Ramos (cell line): ENCODE data around the gene SULT2B1.
"Not testable (repeated sequence)": the region's sequence is repeated elsewhere in the genome, so short reads cannot be mapped to it uniquely, and the experiment has no call there.

Experiments used
- in situ Hi-C: fragments of 300-500 bp; cut with MboI; formaldehyde crosslinking; loops from one replicate; pipeline ENCODE4 v1.14.3; 2022; ENCODE audit warnings: low sequenced_read_pairs; ENCODE audit not compliant: unreplicated experiment

The SULT2B1 gene

GRCh38 chr19:48630296-48631063 lies 78.5 kb downstream of the SULT2B1 start:
- in situ Hi-C loops = no loop called here

DNA sequence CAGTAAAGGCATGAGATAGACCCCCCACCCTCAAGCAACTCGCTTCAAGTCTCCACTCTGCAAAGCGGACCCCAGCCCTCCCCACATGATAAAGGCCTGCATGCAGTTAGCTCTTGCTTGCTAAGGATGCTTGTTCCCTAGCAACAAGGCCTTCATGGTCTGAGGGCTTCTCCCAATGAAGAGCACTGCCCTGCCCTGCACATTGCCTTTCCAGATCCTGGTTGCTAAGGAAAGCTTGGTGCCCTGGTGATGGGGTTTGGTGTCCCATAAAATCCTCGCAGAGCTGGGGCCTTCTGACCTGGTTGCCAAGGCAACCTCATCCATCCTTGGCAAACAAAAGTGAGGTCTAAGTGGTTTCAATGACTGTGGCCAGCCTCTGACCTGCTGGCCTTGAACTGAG lies 79.3 kb downstream of the SULT2B1 start:
- in situ Hi-C loops = no loop called here

- in situ Hi-C loops = not testable (repeated sequence)
Observed at GRCh38 chr19:48632286-48632685, 80.3 kb downstream of the SULT2B1 start.

- in situ Hi-C loops = no loop called here
Observed at GRCh38 chr19:48632692-48633147, 80.7 kb downstream of the SULT2B1 start.

DNA sequence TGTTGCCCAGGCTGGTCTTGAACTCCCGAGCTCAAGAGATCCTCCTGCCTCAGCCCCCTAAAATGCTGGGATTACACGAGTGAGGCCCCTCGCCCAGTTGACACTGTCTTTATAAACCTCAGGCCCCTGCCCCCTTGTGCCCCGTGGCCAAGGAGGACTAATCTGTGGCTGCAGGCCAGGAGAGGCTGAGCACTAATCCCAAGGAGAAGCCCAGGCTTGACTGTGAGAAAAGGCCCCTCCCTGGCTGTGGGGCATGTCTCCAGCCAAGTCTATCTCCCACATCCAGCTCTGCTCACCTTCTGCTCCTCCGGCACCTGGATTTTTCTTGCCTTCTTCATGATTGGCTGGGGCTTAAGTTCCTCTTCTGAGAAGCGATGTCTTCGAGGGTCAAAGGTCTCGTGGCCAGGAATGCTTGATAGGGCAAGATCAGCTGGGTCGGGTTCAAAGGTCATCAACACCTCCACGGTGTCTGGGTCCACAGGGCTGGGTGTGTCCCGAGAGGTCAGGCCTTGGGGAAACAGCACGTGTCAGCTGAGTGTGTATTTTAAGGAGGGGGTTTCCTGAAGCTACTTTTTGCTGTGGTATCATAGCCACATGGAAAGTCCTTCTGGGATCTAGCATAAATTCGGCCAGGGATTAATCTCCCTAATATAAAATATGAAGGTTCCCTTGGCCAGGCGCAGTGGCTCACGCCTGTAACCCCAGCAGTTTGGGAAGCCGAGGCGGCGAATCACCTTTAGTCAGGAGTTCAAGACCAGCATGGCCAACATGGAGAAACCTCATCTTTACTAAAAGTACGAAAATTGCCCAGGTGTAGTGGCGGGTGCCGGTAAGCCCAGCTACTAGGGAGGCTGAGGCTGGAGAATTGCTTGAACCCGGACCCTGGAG lies 81.4 kb downstream of the SULT2B1 start:
- in situ Hi-C loops = no loop called here

DNA sequence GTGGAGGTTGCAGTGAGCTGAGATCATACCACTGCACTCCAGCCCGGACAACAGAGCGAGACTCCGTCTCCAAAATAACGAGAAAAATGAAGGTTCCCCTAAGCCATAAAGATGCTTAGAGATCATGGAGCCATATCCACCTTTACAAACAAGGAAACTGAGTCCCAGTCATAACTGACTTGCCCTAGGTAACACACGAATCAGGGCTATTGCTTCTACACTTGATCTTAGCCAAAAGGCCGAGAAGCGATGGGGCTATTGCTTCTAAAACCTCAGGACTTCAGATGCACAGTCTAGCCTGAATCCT lies 82.0 kb downstream of the SULT2B1 start:
- in situ Hi-C loops = no loop called here

- in situ Hi-C loops = no loop called here
Observed at GRCh38 chr19:48634424-48635262, 82.7 kb downstream of the SULT2B1 start.

DNA sequence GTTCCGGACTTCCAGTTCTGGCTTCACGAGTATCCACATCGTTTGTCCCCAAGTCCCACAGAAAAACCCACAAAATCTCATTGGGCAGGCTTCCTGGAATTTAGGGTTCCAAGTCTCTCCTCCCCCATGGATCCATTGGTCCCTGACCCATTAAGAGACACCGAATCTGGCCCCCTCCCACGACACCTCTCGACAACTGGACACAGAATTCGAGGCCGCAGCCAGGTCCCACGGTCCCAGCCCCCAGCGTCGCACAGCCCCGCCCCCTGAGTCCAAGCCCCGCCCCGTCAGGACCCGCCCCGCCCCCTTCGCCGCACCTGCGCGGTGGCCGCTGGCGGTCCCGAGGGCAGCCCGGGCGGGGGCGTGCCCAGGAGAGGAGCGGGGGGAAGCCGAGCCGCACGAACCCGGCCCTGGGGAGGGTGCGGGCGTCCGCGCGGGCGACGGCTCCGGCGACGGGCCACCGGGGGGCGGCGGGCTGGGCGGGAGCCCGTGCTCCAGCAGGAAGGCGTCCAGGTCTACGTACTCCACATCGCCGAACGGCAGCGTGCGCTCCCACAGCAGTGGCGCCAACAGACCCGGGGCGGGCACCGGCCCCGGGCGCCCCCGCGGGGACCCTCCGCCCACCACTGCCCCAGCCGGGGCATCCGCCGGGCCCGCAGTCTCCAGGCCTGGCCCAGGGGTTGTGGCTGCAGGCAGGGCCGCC lies 83.4 kb downstream of the SULT2B1 start:
- in situ Hi-C loops = no loop called here

DNA sequence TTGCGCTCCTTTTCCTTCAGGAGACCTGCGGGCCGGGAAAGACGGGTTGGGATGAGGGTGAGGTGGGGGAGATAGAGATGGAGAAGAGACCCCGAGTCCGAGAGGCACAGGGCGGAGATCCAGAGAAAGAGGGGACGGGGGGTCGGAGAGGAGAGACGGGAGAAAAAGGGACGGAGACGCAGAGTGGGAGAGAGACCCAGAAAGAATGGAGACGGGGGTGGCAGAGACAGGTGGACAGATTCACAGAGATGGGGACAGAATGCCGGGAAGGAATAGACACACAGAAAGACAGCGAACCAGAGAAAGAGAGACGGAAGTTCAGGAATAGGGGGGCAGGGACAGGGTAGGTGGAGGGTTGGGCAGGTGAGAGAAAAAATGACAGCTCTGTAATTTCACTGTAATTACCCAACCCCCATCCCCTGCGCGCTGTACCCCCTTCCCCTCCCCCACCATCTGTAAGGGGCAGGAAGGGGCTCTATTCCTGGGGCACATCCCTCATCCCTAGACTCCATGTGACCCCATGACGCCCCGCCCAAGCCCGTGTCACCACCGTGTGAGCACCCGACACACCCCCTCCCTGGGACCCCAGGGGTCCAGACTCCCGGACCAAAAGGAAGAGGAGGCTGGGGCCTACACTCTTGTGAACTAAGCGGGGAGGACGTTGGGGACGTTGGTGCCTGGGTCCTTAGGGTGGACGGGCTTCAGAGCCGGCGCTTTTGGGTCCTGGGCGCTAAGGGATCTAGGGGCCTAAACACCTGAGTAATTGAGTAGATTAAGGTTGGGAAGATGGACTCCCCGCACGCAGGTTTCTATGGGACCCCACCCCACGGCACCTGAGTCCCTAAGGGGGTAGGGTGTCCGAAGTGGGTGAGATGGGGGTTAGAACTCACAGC lies 84.2 kb downstream of the SULT2B1 start:
- in situ Hi-C loops = no loop called here

- in situ Hi-C loops = no loop called here
Observed at GRCh38 chr19:48636859-48637448, 85.0 kb downstream of the SULT2B1 start, which contains the start of gene DBP. TSS of gene DBP (minus strand) at chr19:48637379. CDS start at chr19:48636994, 385 bp downstream.

DNA sequence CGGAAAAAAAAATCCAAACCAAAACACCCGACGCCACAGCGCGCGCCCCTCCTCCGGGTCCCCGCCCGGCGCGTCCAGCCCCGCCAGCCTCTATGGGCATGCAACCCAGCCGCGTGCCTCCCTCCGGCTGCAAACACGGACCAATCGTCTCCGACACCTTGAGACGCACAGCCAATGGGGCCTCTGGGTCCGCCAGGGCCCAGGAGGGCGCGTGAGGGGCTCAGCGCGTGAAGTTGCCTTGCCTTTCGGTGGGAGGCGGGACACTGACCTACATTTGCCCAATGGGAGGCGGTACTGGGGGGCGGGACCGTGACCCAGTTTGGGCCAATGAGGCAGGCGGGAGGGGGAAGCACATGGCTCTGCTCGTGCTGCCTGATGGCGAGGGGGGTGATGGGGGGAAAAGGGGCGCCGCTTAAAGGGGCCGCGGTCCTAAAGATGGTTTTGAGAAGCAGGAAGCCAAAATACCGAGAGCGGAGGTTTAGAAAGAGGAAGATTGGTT lies 85.5 kb downstream of the SULT2B1 start:
- in situ Hi-C loops = no loop called here

GRCh38 chr19:48637948-48638830 lies 86.2 kb downstream of the SULT2B1 start:
- in situ Hi-C loops = no loop called here

GRCh38 chr19:48638831-48639381 lies 86.9 kb downstream of the SULT2B1 start:
- in situ Hi-C loops = no loop called here

- in situ Hi-C loops = loop anchor here (10.0 kb wide), 1 partner anchor 325 kb away; the partner anchor contains the start of gene FTL
Observed at GRCh38 chr19:48639483-48640375, 87.8 kb downstream of the SULT2B1 start.

GRCh38 chr19:48641850-48642249 lies 89.9 kb downstream of the SULT2B1 start:
- in situ Hi-C loops = loop anchor here (10.0 kb wide), 1 partner anchor 323 kb away; the partner anchor contains the start of gene FTL

- in situ Hi-C loops = loop anchor here (10.0 kb wide), 1 partner anchor 322 kb away; the partner anchor contains the start of gene FTL
Observed at GRCh38 chr19:48642862-48643261, 90.9 kb downstream of the SULT2B1 start.
